Lung (tissue), 12 donors: Measurements from ENCODE around the gene DHRS7C. TPM values are rescaled to one million over a fixed set of nuclear protein-coding genes. Genes with fewer than 3 reads are reported as not detected.

Experiments
- ATAC-seq: fragments of 200-7000 bp; cut with Tn5 transposase; one replicate; pipeline ENCODE4 v1.9.1; 2020; ENCODE audit warnings: moderate number of reproducible peaks; ENCODE audit not compliant: insufficient read depth, low FRiP score
- DNase-seq, 3 donors: peaks; one replicate each; pipeline ENCODE4 v3.0.0-alpha.2; 2013 to 2017
- H3K27ac ChIP-seq, 2 donors: one replicate each; pipeline ENCODE4 v1.5.1; 2013; ENCODE audit warnings: mild to moderate bottlenecking in 2 of 2, moderate library complexity in 2 of 2, control low read depth in 1 of 2, inconsistent platforms in 1 of 2, low read depth in 1 of 2, low read length in 1 of 2
- H3K27me3 ChIP-seq, 3 donors: one replicate each; pipeline ENCODE4 v1.5.1; 2013; ENCODE audit warnings: low read length in 2 of 3; ENCODE audit not compliant: control insufficient read depth in 3 of 3, insufficient read depth in 3 of 3
- H3K36me3 ChIP-seq, 4 donors: one replicate each; pipeline ENCODE4 v1.5.1; 2013; ENCODE audit warnings: low read length in 4 of 4, mild to moderate bottlenecking in 1 of 4, moderate library complexity in 1 of 4; ENCODE audit not compliant: control insufficient read depth in 4 of 4, insufficient read depth in 4 of 4
- H3K4me1 ChIP-seq, 5 donors: one replicate each; pipeline ENCODE4 v1.5.1; 2013; ENCODE audit warnings: low read length in 5 of 5, mild to moderate bottlenecking in 2 of 5, moderate library complexity in 1 of 5; ENCODE audit not compliant: control insufficient read depth in 5 of 5, insufficient read depth in 5 of 5
- H3K4me3 ChIP-seq: one replicate; pipeline ENCODE4 v1.5.1; 2013; ENCODE audit warnings: mild to moderate bottlenecking, control low read depth, moderate library complexity
- H3K9ac ChIP-seq, 2 donors: one replicate each; pipeline ENCODE4 v1.5.1; 2013; ENCODE audit warnings: low read length in 2 of 2, control low read depth in 1 of 2; ENCODE audit not compliant: insufficient read depth in 1 of 2
- H3K9me3 ChIP-seq, 4 donors: one replicate each; pipeline ENCODE4 v1.5.1; 2013; ENCODE audit warnings: low read length in 3 of 4, mild to moderate bottlenecking in 1 of 4, moderate library complexity in 1 of 4; ENCODE audit not compliant: control insufficient read depth in 4 of 4, insufficient read depth in 3 of 4
- WGBS, 2 donors: extraction: QIAGEN DNeasy Blood & Tissue Kit; methylation state at CpG; one replicate each; pipeline ENCODE4 v1.1.7; 2013; 5-methylcytosine and 5-hydroxymethylcytosine counted together
- polyA plus RNA-seq, 2 donors: library from polyadenylated mRNA; stranded (reverse); fragments of 200-250 nt; gene quantifications; one replicate each; pipeline ENCODE4 v1.2.1, GENCODE V29; 2013
- total RNA-seq, 2 donors: library from RNA; depleted of rRNA in 1 of 2; stranded (reverse); fragments of >200 nt in 1 of 2; gene quantifications; one replicate each; pipeline ENCODE4 v1.2.1, GENCODE V29; 2014 to 2021
- TF ChIP-seq, protein P1 (sequence below): IDR thresholded peaks from 2 replicates; pipeline ENCODE4 v1.5.1; 2012; ENCODE audit warnings: mild to moderate bottlenecking; ENCODE audit errors: control extremely low read depth, extremely low read depth
- donor health status: control.
- donor health status: control.
- donor health status: Bipolar disorder and iron deficiency.
- donor health status: healthy.
- donor health status: DM: yes; HTN: yes; CAD: no.

DHRS7C gene
- total and polyA plus RNA-seq, 4 donors: not detected

DNA sequence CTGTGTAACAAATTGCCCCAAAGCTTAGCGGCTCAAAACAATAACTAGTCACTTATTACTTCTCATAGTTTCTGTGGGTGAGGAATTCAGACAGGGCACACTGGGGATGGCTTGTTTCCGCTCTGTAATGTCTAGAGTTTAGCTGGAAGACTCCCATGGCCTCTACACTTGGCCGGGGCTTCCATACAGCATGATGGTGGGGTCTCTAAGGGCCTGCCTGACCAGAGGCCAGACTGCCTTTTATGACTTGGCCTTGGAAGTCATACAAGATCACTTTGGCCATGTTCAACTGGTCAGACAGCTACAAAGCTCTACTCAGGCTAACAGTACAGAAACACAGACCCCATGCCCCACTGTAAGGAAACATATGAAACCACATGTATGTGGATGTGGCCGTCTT lies 42.5 kb upstream of the DHRS7C start:
- TF ChIP-seq, protein P1, sequence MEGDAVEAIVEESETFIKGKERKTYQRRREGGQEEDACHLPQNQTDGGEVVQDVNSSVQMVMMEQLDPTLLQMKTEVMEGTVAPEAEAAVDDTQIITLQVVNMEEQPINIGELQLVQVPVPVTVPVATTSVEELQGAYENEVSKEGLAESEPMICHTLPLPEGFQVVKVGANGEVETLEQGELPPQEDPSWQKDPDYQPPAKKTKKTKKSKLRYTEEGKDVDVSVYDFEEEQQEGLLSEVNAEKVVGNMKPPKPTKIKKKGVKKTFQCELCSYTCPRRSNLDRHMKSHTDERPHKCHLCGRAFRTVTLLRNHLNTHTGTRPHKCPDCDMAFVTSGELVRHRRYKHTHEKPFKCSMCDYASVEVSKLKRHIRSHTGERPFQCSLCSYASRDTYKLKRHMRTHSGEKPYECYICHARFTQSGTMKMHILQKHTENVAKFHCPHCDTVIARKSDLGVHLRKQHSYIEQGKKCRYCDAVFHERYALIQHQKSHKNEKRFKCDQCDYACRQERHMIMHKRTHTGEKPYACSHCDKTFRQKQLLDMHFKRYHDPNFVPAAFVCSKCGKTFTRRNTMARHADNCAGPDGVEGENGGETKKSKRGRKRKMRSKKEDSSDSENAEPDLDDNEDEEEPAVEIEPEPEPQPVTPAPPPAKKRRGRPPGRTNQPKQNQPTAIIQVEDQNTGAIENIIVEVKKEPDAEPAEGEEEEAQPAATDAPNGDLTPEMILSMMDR: no peak
- Histone ChIP-seq H3K27ac (no peak overlapping the region), H3K9ac (no peak overlapping the region), H3K4me3 (no peak overlapping the region), H3K36me3 (no peaks in the 10 kb centered on the region), H3K27me3 (no peaks in the 10 kb centered on the region), H3K9me3 (peaks cover 0 to 3% (median 0%) of the 10 kb centered on the region in 4 donors), H3K4me1 (peaks cover 0 to 34% (median 6%) of the 10 kb centered on the region in 5 donors)
- ATAC-seq (no peak), DNase-seq (no peak)
- 93 to 96% methylated on average over 4 of the region's 4 CpGs for WGBS, 2 donors

DNA sequence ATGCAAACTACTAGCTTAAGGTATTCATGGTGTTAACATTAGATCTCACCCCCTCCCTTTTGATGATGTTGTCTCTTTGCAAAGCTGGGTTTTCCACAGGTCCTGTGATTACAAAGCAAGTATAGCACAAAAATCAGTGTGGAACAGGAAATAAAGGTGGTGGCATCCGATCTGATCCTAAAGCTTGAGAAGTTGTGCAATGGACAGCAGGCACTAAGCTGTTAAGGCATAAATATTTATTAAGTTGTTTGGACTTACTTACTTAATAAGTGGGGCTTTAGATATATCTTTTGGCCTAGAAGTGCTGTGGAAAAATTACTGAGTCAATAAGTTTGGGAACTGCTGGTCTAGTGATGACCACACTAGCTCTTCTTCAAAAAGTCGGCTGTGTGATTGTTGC lies 39.3 kb upstream of the DHRS7C start:
- no peak overlapping the region for H3K9ac ChIP-seq
- 75 to 89% methylated on average over 2 of the region's 2 CpGs for WGBS, 2 donors
- H3K27ac ChIP-seq: no peak overlapping the region
- H3K4me3 ChIP-seq: no peak overlapping the region
- no peak for ATAC-seq
- H3K4me1 ChIP-seq: peaks cover 0 to 41% (median 0%) of the 10 kb centered on the region in 5 donors
- H3K9me3 ChIP-seq: peaks cover 0 to 3% (median 0%) of the 10 kb centered on the region in 4 donors
- no peaks in the 10 kb centered on the region for H3K27me3 ChIP-seq
- peak in 2 of 3 donors; percentile 39 to 60 for DNase-seq
- TF ChIP-seq, protein P1: no peak
- no peaks in the 10 kb centered on the region for H3K36me3 ChIP-seq

DNA sequence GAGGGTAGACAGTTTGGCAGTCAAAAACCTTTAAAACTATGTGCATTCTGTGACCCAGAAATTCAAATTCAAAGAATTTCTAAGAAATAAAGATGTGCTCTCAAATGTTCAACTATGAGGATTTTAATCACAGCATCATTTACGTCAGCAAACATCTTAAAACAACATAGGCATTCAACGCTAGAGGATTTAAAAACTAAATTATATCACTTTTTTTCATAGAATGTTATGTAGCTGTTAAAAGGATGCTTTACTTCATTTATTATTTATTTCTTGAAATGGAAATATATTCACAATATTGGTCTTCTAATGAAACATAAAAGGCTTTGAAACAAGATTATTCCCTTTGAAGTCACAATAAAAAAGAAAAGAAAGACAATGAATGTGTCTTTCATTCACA lies 38.0 kb upstream of the DHRS7C start:
- H3K9ac ChIP-seq: no peak overlapping the region
- H3K4me3 ChIP-seq: no peak overlapping the region
- DNase-seq: no peak
- H3K4me1 ChIP-seq: peaks cover 0 to 47% (median 0%) of the 10 kb centered on the region in 5 donors
- H3K36me3 ChIP-seq: no peaks in the 10 kb centered on the region
- no peak overlapping the region for H3K27ac ChIP-seq
- H3K9me3 ChIP-seq: peaks cover 0 to 4% (median 0%) of the 10 kb centered on the region in 4 donors
- no peak for ATAC-seq
- 86 to 92% methylated on average over 2 of the region's 2 CpGs for WGBS, 2 donors
- TF ChIP-seq, protein P1: no peak
- peaks cover 0 to under 1% (median 0%) of the 10 kb centered on the region in 3 donors for H3K27me3 ChIP-seq
